K562 treated with DMSO at 1 percent for 24 hours (cell line): ENCODE results near the gene VCX3B. TPM values are rescaled to one million over a fixed set of nuclear protein-coding genes. Genes with fewer than 3 reads are reported as not detected.

Experiments used
- total RNA-seq: library from RNA; unstranded; fragments of 300-600 nt; gene quantifications from 2 replicates; pipeline ENCODE4 v1.2.3, GENCODE V29; 2022; ENCODE audit warnings: low read depth; ENCODE audit not compliant: insufficient read depth

VCX3B gene
- total RNA-seq = 14.3 and 17.0 TPM in 2 replicates

DNA sequence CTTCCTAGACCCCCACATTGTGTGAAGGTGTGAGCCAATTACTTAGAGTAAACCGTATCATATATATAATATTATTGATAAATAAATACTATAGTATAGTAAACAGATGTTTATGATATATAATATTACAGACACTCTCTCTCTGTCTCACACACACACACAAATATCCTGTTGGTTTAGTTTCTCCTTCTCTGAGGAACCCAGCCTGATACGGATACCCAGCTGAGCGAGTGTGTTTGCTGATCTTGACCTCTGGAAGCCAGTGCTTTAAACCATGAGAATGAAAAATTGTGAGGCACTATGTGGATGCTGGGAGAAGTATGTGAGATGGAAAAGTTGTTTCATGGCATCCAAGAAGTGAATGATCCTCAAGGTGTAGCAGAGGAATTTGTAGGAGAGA lies at the start of gene VCX3B:
Gene VCX3B, plus strand, starts transcription at position 301 of the 400 bp plus-strand sequence. CDS start 621 bp downstream, outside the sequence.

